ENCODE measurements around the gene ATOX1.

Gene ATOX1

DNA sequence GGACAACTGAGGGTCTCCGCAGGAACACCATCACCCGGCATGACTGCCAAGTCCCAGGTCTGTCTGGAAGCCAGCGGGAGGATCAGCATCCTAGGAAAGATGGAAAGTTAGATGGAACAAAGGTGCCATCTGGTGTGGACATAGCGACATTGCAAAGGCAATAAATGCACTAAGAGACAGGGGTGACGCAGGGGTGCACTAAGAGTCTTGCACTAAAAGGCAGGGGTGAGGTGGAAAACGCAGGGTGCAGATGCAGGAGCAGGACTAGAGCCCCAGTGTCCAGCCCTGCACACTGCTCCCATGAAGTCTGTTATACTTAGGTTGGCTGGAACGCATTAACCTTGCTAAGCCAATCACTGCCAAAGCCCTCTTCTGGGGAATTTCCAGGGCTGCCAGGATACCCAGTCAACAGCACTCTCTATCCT is 15.5 kb downstream of the ATOX1 start:
- H3K27me3 ChIP-seq: no peaks in the 10 kb centered on the region
- H3K4me3 ChIP-seq (ENCODE audit: low read depth in 1 of 2, low read length in 1 of 2): no peak overlapping the region
- no peaks in the 10 kb centered on the region for H3K9me3 ChIP-seq
- TF ChIP-seq, protein P1, sequence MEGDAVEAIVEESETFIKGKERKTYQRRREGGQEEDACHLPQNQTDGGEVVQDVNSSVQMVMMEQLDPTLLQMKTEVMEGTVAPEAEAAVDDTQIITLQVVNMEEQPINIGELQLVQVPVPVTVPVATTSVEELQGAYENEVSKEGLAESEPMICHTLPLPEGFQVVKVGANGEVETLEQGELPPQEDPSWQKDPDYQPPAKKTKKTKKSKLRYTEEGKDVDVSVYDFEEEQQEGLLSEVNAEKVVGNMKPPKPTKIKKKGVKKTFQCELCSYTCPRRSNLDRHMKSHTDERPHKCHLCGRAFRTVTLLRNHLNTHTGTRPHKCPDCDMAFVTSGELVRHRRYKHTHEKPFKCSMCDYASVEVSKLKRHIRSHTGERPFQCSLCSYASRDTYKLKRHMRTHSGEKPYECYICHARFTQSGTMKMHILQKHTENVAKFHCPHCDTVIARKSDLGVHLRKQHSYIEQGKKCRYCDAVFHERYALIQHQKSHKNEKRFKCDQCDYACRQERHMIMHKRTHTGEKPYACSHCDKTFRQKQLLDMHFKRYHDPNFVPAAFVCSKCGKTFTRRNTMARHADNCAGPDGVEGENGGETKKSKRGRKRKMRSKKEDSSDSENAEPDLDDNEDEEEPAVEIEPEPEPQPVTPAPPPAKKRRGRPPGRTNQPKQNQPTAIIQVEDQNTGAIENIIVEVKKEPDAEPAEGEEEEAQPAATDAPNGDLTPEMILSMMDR (IDR thresholded peaks at IDR 0.05): no peak
- H3K36me3 ChIP-seq: peaks cover 62% of the 10 kb centered on the region
- no peak overlapping the region for H3K27ac ChIP-seq
- peaks cover 20 to 21% of the 10 kb centered on the region in 2 experiments for H3K4me1 ChIP-seq (ENCODE audit: control insufficient read depth in 1 of 2, insufficient read depth in 1 of 2, low read depth in 1 of 2, low read length in 1 of 2)

DNA sequence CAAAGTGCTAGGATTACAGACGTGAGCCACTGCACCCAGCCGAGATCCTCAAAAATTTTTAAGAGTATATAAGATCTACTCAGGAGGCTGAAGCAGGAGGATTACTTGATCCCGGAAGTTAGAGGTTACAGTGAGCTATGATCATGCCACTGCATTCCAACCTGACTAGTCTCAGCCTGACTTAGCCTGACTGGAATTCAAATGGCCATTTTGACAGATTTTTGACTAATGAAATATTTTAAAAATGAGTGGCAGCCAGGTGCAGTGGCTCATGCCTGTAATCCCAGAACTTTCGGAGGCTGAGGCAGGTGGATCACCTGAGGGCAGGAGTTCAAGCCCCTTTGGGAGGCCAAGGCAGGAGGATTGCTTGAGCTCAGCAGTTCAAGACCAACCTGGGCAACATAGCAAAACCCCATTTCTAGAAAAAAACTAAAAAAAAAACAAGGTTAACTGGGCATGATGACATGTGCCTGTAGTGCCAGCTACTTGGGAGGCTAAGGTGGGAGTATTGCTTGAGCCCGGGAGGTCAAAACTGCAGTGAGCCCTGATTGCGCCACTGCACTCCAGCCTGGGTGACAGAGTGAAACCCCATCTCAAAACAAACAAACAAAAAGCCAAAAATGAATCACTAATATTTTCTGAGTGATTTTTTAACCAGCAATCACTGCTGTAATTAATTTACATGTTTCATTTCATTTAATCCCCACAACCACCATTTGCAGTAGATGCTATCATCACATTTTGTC is 16.6 kb downstream of the ATOX1 start:
- H3K27ac ChIP-seq: no peak overlapping the region
- TF ChIP-seq, protein P1 (IDR thresholded peaks at IDR 0.05): no peak

DNA sequence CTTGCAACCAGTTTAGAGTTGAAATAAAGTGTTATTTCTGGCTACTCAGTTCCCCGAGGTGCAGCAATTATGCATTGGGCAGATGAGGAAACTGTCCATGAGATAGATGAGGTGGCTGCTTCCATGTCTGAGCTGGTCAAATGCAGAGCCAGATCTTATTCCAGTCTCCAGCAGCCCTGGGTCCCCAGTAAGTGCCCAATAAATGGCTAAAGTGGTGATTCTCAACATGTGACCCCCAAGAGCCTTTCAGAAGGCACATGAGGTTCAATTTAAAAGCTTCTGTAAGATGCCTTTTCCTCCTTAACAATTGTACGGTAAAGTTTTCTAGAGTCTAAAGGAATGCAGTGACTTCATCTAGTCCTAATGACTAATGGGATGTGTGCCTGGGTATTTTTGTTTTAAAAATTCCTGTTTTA is 17.5 kb downstream of the ATOX1 start:
- H3K4me1 ChIP-seq (ENCODE audit: control insufficient read depth in 1 of 2, insufficient read depth in 1 of 2, low read depth in 1 of 2, low read length in 1 of 2): peaks cover 12 to 13% of the 10 kb centered on the region in 2 experiments
- no peak overlapping the region for H3K27ac ChIP-seq
- no peaks in the 10 kb centered on the region for H3K27me3 ChIP-seq
- TF ChIP-seq, protein P1 (IDR thresholded peaks at IDR 0.05): peak; percentile 12
- H3K4me3 ChIP-seq (ENCODE audit: low read depth in 1 of 2, low read length in 1 of 2): no peak overlapping the region
- no peaks in the 10 kb centered on the region for H3K9me3 ChIP-seq
- peaks cover 60% of the 10 kb centered on the region for H3K36me3 ChIP-seq

More for the DNA sequence above, 16.6 kb downstream of the ATOX1 start:
- no peaks in the 10 kb centered on the region for H3K9me3 ChIP-seq
- H3K27me3 ChIP-seq: no peaks in the 10 kb centered on the region
- H3K4me1 ChIP-seq (ENCODE audit: control insufficient read depth in 1 of 2, insufficient read depth in 1 of 2, low read depth in 1 of 2, low read length in 1 of 2): peaks cover 20 to 21% of the 10 kb centered on the region in 2 experiments
- H3K36me3 ChIP-seq: peaks cover 64% of the 10 kb centered on the region
- no peak overlapping the region for H3K4me3 ChIP-seq (ENCODE audit: low read depth in 1 of 2, low read length in 1 of 2)

DNA sequence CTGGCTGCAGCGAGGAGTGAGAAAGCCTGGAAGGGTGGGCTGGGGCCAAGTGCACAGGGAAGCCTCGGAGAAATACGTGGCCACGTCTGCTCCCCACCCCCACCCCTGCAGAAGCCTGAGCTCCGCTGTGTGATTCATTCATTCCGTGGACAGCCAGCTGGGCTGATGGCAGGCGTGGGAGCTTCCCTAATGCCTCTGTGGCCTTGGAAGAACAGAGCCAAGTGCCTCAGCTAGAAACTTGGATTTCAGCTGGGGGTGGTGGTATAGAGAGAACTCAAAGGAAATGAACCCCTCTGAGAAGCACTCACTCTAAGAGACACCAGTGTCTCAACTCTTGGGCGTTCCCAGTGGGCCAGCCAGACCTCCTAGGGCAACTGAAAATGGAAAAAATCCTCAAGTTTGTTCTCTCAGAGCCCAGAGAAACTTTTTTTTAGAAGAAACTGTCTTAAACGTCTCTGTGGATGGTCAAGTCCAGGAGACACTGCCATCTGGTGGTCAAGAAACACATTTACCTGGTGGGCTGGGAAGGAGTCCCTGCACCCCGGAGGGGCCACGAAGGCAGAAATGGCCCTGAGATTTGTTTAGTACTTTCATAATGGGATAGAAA is 18.0 kb downstream of the ATOX1 start:
- Histone ChIP-seq H3K4me1 (ENCODE audit: control insufficient read depth in 1 of 2, insufficient read depth in 1 of 2, low read depth in 1 of 2, low read length in 1 of 2) (peaks cover 9 to 12% of the 10 kb centered on the region in 2 experiments), H3K27me3 (no peaks in the 10 kb centered on the region), H3K27ac (no peak overlapping the region), H3K36me3 (peaks cover 55% of the 10 kb centered on the region), H3K4me3 (ENCODE audit: low read depth in 1 of 2, low read length in 1 of 2) (no peak overlapping the region), H3K9me3 (no peaks in the 10 kb centered on the region)
- TF ChIP-seq, protein P1 (IDR thresholded peaks at IDR 0.05): peak; percentile 76

DNA sequence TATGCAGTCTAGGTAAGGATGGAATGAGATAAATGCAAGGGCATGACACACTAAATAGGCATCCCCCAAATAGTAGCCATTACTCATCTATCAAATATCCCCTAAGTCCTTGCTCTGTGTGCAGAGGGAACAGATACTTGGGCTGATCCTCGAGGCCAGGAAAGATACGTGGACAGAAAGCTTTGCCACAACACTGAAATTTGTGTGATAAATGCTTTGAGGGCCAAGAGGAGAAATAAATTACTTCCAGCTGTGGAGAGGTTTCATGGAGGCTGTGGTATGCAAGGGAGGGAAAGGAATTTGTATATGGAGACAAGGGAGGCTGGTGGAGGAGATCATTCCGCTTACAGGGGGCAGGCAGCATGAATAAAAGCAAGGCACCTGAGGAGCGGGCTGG is 18.5 kb downstream of the ATOX1 start:
- Histone ChIP-seq H3K4me3 (ENCODE audit: low read depth in 1 of 2, low read length in 1 of 2) (no peak overlapping the region), H3K36me3 (peaks cover 50% of the 10 kb centered on the region), H3K27me3 (no peaks in the 10 kb centered on the region), H3K4me1 (ENCODE audit: control insufficient read depth in 1 of 2, insufficient read depth in 1 of 2, low read depth in 1 of 2, low read length in 1 of 2) (peaks cover 4 to 7% of the 10 kb centered on the region in 2 experiments), H3K27ac (no peak overlapping the region), H3K9me3 (no peaks in the 10 kb centered on the region)
- TF ChIP-seq, protein P1 (IDR thresholded peaks at IDR 0.05): no peak
